ENCODE measurements around the gene DCUN1D5.

Gene DCUN1D5

GRCh38 chr11:103061656-103062055 lies 30.3 kb downstream of the DCUN1D5 start:
- no peak for DNase-seq (ENCODE audit: extremely low read depth, low read depth)
- TF ChIP-seq CTCF (IDR thresholded peaks at IDR 0.05; ENCODE audit: low read depth, low read length): no peak

DNA sequence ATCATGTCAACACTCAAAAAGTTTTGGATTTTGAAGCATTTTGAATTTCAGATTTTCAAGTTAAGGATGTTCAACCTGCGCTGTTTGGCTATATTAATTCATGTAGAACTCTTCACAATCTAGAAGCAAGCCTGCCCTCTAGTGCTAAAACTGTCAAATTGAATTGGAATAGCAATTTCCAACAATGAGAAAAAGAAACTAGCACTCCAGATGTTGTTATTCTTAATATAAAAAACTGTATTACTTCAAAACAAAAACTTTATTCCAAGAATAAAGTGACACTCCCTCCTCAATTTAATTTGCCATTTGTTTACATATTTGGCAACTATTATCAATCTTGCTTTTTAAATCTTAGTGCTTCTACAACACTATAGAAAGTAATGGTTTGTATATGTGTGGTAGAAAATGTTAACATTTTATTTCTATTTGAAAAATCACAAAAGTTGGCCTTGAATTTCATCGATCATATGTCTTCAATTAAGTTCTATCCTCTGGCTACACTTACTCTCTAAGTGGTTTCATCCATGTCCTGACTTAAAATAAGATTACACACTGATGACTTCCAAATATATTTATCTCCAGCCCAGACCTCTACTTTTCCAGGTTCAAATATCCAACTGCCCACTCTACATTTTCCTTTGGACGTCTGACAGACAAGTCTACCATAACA lies 36.6 kb downstream of the DCUN1D5 start:
- TF ChIP-seq CTCF (IDR thresholded peaks at IDR 0.05; ENCODE audit: low read depth, low read length): peak; percentile 54
- peak; percentile 51 for DNase-seq (ENCODE audit: extremely low read depth, low read depth)

DNA sequence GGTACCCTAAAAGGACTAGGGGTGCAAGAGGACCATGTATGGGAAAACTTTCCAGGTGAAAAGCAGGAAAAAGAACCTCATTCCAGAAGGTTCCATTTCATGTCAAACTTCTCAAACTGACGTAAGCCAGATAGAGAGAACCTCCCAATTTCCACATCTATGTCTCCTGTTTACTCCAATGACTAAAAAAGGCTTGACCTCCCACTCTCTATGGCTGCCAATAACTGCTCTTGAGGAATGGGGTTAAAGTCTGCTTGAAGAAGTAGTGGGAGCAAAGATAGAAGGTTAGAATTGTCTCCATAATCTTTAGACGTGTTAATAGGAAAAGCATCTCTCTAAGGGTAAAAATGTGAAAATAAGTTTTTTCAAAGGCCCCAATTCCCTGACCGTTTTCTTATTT lies 38.0 kb downstream of the DCUN1D5 start:
- no peak for DNase-seq (ENCODE audit: extremely low read depth, low read depth)
- no peak for TF ChIP-seq CTCF (IDR thresholded peaks at IDR 0.05; ENCODE audit: low read depth, low read length)

- no peak for DNase-seq (ENCODE audit: extremely low read depth, low read depth)
- TF ChIP-seq CTCF (IDR thresholded peaks at IDR 0.05; ENCODE audit: low read depth, low read length): no peak
Observed at GRCh38 chr11:103051981-103052380, 40.0 kb downstream of the DCUN1D5 start.

DNA sequence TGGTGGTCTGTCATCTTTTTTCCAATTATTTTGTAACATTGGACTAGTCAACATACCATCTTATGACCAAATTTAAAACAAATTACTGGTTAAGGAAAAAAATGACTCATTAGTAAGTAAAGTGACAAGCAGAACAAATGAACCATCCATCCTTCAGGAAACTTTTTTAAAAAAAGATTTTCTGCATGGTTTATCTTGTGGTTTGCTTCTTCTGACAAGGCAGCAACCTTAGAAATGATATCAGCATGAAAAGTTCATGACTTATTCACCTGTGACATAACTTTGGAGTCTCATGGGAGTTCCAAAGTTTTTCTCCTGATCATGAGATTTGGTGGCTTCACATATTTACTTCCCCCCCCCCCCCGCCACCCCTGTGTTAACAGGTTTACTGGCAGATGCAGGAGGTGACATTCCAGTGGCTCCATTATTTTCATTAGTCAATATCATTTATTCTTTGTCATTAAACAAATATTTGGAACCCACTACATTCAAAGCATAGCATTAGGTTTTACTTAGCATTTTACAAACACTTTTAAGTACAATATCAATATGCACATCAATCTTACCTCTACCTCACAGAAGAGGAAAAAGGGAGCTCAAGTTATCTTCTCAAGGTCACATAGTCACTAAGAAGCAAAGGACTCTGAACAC lies 40.7 kb downstream of the DCUN1D5 start:
- TF ChIP-seq CTCF (IDR thresholded peaks at IDR 0.05; ENCODE audit: low read depth, low read length): no peak
- DNase-seq (ENCODE audit: extremely low read depth, low read depth): no peak

- no peak for TF ChIP-seq CTCF (IDR thresholded peaks at IDR 0.05; ENCODE audit: low read depth, low read length)
Observed at GRCh38 chr11:103050351-103050750, 41.6 kb downstream of the DCUN1D5 start.

DNA sequence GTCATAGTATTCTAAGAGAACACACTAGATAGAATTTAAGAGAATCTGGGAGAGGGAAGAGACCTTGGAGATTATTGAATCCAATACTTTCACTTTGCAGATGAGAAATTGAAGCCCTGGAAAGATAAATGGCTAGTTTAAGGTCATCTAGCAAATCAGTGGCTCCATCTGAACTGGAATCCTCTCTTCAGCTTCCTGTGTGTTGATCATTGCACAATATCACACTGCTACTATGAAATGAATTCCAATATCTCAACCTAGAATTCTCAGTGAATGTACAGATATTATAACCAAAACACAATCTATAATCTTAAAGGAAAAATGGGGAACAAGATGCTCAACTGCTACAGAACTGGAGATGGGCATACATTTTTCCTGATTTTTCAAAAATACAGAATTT lies 44.1 kb downstream of the DCUN1D5 start:
- TF ChIP-seq CTCF (IDR thresholded peaks at IDR 0.05; ENCODE audit: low read depth, low read length): no peak
- DNase-seq (ENCODE audit: extremely low read depth, low read depth): no peak

More at GRCh38 chr11:103050351-103050750, 41.6 kb downstream of the DCUN1D5 start:
- DNase-seq (ENCODE audit: extremely low read depth, low read depth): no peak
